AG09319 (cell line): ENCODE measurements around the gene ADAMTSL3.

Source experiments
- DNase-seq: peaks from one replicate; pipeline ENCODE4 v3.0.0-alpha.2; 2010; ENCODE audit warnings: low read depth; ENCODE audit errors: extremely low read depth
- CTCF ChIP-seq: IDR thresholded peaks from 2 replicates; pipeline ENCODE4 v1.5.1; 2011; ENCODE audit warnings: low read depth, mild to moderate bottlenecking, inconsistent platforms, low read length, moderate library complexity

ADAMTSL3 gene

GRCh38 chr15:83708328-83708727 is 54.4 kb downstream of the ADAMTSL3 start:
- no peak for TF ChIP-seq CTCF

GRCh38 chr15:83709241-83709640 is 55.3 kb downstream of the ADAMTSL3 start:
- DNase-seq: no peak
- no peak for TF ChIP-seq CTCF

More at GRCh38 chr15:83708328-83708727, 54.4 kb downstream of the ADAMTSL3 start:
- DNase-seq: no peak

- no peak for DNase-seq
- no peak for TF ChIP-seq CTCF
Observed at GRCh38 chr15:83709811-83710210, 55.9 kb downstream of the ADAMTSL3 start.

GRCh38 chr15:83710452-83710851 is 56.5 kb downstream of the ADAMTSL3 start:
- TF ChIP-seq CTCF: no peak
- DNase-seq: no peak

- no peak for TF ChIP-seq CTCF
- no peak for DNase-seq
Observed at GRCh38 chr15:83711236-83711635, 57.3 kb downstream of the ADAMTSL3 start.

- no peak for DNase-seq
- TF ChIP-seq CTCF: no peak
Observed at GRCh38 chr15:83713242-83713641, 59.3 kb downstream of the ADAMTSL3 start.

GRCh38 chr15:83714939-83715628 is 61.2 kb downstream of the ADAMTSL3 start:
- no peak for TF ChIP-seq CTCF
- no peak for DNase-seq
